A673 (cell line): Measurements from ENCODE around the gene EMILIN2.

ENCODE experiments used
- EZH2 ChIP-seq: fragments of 200-600 bp; sonication (generic); IDR thresholded peaks from 2 replicates; pipeline ENCODE4 v1.6.1; 2017; ENCODE audit warnings: borderline replicate concordance, low read depth, mild to moderate bottlenecking, mixed read lengths, antibody characterized with exemption, low read length; ENCODE audit not compliant: poor library complexity, severe bottlenecking
- TF ChIP-seq, protein P1 (sequence below): fragments of 300-800, 200-600 bp; sonication (generic); conservative IDR thresholded peaks from 2 replicates; pipeline ENCODE4 v1.5.1; 2017; ENCODE audit warnings: low read depth, mild to moderate bottlenecking, antibody characterized with exemption, low read length, moderate library complexity, mixed read lengths

- TF ChIP-seq EZH2 = no peak
- TF ChIP-seq, protein P1, sequence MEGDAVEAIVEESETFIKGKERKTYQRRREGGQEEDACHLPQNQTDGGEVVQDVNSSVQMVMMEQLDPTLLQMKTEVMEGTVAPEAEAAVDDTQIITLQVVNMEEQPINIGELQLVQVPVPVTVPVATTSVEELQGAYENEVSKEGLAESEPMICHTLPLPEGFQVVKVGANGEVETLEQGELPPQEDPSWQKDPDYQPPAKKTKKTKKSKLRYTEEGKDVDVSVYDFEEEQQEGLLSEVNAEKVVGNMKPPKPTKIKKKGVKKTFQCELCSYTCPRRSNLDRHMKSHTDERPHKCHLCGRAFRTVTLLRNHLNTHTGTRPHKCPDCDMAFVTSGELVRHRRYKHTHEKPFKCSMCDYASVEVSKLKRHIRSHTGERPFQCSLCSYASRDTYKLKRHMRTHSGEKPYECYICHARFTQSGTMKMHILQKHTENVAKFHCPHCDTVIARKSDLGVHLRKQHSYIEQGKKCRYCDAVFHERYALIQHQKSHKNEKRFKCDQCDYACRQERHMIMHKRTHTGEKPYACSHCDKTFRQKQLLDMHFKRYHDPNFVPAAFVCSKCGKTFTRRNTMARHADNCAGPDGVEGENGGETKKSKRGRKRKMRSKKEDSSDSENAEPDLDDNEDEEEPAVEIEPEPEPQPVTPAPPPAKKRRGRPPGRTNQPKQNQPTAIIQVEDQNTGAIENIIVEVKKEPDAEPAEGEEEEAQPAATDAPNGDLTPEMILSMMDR = no peak
Observed at GRCh38 chr18:2939317-2939716, 92.5 kb downstream of the EMILIN2 start.
